ENCODE results near the gene GRPEL2. TPM values are rescaled to one million over a fixed set of nuclear protein-coding genes. Genes with fewer than 3 reads are reported as not detected.

The GRPEL2 gene, protein sequence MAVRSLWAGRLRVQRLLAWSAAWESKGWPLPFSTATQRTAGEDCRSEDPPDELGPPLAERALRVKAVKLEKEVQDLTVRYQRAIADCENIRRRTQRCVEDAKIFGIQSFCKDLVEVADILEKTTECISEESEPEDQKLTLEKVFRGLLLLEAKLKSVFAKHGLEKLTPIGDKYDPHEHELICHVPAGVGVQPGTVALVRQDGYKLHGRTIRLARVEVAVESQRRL
- 11.5 TPM for polyA plus RNA-seq (2012; ENCODE audit: missing spikeins)

DNA sequence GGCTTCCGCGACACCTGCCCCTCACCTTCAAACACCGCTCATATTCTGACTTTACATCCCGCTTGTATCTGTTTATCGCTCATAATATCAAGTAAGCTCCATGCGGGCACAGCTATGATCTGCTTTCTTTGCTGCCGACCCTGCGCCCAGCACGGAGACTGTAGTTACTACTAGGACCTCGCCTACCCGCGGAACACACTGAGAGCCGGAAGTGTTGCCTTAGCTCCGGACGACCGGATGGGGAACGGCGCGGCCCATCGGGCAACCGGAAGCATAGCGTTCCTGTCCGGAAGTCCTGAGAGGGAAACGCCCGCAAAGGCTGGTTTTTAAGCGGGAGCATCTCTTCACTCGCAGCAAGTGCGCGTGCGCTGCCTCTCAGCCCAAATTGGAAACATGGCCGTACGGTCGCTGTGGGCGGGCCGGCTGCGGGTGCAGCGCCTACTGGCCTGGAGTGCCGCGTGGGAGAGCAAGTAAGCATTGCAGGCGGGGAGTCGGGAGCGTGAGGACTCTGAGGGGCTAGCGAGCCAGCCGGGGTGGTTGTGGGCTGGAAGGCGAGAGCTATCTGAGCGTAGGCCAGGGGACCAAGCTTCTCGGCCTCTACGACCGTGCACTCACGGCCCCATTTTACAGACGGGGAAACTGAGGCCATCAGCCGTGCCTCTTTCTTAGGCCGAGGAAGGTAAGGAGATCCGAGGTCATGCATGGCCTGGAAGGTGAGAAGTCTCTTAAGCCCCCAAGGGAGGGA, at the start of gene GRPEL2:
TSS of gene GRPEL2 (plus strand) at position 353 of the 745 bp plus-strand sequence. CDS start at position 394, 41 bp downstream.
- TF ChIP-seq TAF1 (IDR thresholded peaks at IDR 0.05; ENCODE audit: borderline replicate concordance, low read depth, low read length) (peak; percentile 84), POLR2A (IDR thresholded peaks at IDR 0.05; ENCODE audit: low read depth, low read length) (peak; percentile 88), POLR2AphosphoS5 (IDR thresholded peaks at IDR 0.05; ENCODE audit: low read depth, low read length) (peak; percentile 89)
- DNase-seq (ENCODE audit: insufficient read length) = peak; percentile 87
- FAIRE-seq = peak; percentile 100

DNA sequence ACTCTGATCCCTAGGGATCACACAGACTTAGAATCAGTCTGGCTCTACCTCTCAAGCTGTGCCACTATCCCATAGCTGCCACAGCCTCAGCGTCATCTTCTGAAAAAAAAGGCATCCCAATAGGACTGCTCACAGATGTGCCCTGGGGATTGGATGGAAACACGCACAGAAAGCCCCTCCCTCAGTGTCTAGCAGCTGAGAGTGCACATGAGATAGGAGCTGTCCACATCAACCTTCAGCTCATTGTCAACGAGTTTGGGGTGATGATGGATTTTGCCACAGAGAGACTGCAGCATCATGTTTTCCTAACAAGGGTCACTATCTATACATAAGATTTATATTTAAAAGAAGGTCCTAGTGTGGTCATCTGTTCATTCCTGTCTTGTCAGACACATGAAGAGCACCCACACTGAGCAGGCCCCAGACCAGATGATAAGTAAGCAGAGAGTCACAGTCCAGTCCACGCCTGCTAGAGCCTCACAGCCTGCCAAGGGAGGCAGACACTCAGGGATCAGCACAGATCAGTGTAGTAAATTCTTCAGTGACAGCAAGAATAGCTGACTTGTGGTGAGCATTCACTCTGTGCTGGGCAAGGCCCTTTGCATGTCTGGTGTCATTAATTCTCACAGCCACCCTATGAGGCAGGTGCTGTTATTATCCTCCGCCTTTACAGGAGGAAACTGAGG, 47.8 kb upstream of the GRPEL2 start:
- no peak for TF ChIP-seq TAF1 (IDR thresholded peaks at IDR 0.05; ENCODE audit: borderline replicate concordance, low read depth, low read length)
- no peak for TF ChIP-seq POLR2A (IDR thresholded peaks at IDR 0.05; ENCODE audit: low read depth, low read length)
- no peak for TF ChIP-seq POLR2AphosphoS5 (IDR thresholded peaks at IDR 0.05; ENCODE audit: low read depth, low read length)
- DNase-seq (ENCODE audit: insufficient read length) (no peak), FAIRE-seq (no peak)

DNA sequence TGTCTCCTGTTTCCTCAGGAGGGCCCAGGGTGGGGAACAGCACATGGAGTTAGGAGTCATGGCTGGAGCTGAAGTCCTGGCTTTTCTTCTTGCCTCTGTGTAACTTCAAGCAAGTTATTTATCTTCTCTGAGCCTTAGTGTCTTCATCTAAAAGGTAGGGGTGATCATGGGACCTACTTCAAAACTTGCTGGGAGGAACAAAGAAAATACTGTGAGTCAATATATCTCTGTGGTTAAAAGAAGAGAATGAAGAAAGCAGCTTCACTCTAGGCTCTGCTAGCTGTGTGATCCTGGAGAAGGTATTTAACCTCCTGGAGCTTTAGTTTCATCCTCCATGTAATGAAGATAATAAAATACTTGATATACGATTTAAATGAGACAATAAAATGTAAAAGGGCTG, 47.1 kb upstream of the GRPEL2 start:
- DNase-seq (ENCODE audit: insufficient read length) (no peak), FAIRE-seq (no peak)
- TF ChIP-seq TAF1 (IDR thresholded peaks at IDR 0.05; ENCODE audit: borderline replicate concordance, low read depth, low read length) (no peak), POLR2A (IDR thresholded peaks at IDR 0.05; ENCODE audit: low read depth, low read length) (no peak), POLR2AphosphoS5 (IDR thresholded peaks at IDR 0.05; ENCODE audit: low read depth, low read length) (no peak)

DNA sequence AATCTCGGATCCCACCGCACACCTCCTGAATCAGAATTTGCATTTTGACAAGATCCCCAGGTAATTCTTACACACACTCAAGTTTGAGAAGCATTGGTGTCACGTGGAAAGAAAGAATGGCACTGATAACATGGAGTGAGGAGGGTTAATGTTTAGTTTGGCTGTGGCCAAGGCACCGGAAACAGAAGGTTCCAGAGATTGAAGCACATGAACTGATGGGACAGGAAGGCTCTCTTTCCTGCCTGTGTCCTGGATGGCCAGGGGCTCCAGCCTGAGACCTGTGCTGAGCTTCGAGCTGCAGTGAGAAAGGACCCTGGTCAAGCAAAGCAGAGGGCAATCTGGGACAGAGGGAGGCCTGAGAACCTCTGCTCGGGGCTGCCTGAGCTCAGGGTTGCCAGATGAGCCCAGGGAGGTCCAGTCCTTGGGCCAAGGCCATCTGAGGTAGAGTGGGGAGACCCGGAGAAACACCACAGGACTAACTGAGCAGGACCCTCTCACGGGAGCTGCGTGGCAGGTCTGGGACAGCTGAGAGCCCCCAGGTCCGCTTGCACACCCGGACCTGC, 46.4 kb upstream of the GRPEL2 start:
- DNase-seq (ENCODE audit: insufficient read length) (no peak), FAIRE-seq (no peak)
- no peak for TF ChIP-seq POLR2A (IDR thresholded peaks at IDR 0.05; ENCODE audit: low read depth, low read length)
- no peak for TF ChIP-seq TAF1 (IDR thresholded peaks at IDR 0.05; ENCODE audit: borderline replicate concordance, low read depth, low read length)

DNA sequence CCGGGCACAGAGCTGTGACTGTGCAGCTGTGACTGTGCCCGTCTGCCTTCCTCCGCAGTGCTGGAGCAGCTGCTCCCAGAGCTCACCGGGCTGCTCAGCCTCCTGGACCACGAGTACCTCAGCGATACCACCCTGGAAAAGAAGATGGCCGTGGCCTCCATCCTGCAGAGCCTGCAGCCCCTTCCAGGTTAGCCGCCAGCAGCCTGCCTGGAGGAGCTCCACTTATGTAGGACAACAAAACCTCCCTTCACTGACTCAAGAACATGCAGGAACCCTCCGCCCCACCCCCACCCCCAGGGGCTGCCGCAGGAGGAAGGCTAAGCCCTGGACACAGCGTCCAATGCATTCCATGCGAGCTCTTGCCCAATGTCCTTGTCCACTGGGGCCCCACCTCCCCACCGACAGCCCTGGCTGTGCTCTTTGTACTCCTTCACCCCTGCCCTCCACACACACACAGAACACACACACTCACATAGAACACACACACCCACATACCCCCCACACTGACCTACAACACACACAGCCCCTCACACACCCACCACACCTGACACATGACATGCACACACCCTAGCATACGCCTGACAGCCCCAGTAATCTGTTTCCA, 45.7 kb upstream of the GRPEL2 start:
- no peak for TF ChIP-seq TAF1 (IDR thresholded peaks at IDR 0.05; ENCODE audit: borderline replicate concordance, low read depth, low read length)
- no peak for TF ChIP-seq POLR2A (IDR thresholded peaks at IDR 0.05; ENCODE audit: low read depth, low read length)
- no peak for TF ChIP-seq POLR2AphosphoS5 (IDR thresholded peaks at IDR 0.05; ENCODE audit: low read depth, low read length)
- DNase-seq (ENCODE audit: insufficient read length) (no peak), FAIRE-seq (no peak)

DNA sequence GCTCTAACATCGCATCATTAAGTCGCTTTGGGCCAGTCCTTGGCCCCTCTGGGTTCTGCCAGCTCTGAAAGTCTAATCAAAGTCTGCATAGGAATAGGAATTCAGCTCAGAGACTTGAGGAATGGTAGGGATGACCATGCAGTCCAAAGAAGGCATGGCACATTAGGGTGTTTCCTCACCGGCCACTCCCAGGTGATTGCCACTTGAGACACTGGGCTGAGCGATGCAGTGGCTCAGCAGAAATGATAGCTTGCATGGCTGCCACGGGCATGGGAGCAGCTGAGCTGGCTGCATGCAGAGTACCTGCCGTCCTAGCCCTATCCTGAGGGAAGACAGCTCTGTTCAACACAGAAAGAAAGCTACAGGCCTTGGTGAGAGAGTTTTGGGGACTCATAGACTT, 44.9 kb upstream of the GRPEL2 start:
- TF ChIP-seq POLR2A (IDR thresholded peaks at IDR 0.05; ENCODE audit: low read depth, low read length) (no peak), TAF1 (IDR thresholded peaks at IDR 0.05; ENCODE audit: borderline replicate concordance, low read depth, low read length) (no peak), POLR2AphosphoS5 (IDR thresholded peaks at IDR 0.05; ENCODE audit: low read depth, low read length) (no peak)
- no peak for DNase-seq (ENCODE audit: insufficient read length)
- no peak for FAIRE-seq

DNA sequence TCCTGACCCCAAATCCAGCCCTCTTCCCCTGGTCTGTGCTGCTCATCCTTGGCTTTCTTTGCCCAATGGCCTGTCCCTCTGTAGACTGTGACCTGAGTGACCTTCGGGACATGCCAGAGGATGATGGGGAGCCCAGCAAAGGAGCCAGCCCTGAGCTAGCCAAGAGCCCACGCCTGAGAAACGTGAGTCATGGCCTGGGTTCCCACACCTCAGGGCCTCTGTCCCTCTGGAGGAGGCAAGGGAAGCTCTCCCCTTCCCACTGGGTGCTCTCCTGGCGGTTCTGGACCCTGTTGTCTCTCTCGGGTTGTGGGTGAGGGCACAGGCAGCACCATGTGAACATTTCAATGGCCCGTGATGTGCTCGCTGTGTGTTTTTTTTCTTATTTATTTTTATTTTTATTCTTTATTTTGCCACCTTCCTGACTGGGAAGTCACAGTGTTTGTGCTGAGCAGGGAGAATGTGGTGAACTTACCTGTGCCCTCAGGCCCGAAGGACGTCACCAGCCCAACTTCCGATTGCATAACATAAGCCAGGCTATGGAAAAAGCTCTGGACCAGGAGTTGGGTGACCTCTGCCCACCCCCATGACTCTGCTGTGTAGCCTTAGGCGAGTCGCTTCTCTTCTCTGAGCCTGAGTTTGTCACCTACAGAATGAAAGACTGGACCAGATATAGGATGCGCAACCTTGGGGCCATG, 44.1 kb upstream of the GRPEL2 start:
- no peak for DNase-seq (ENCODE audit: insufficient read length)
- no peak for FAIRE-seq
- no peak for TF ChIP-seq POLR2A (IDR thresholded peaks at IDR 0.05; ENCODE audit: low read depth, low read length)

DNA sequence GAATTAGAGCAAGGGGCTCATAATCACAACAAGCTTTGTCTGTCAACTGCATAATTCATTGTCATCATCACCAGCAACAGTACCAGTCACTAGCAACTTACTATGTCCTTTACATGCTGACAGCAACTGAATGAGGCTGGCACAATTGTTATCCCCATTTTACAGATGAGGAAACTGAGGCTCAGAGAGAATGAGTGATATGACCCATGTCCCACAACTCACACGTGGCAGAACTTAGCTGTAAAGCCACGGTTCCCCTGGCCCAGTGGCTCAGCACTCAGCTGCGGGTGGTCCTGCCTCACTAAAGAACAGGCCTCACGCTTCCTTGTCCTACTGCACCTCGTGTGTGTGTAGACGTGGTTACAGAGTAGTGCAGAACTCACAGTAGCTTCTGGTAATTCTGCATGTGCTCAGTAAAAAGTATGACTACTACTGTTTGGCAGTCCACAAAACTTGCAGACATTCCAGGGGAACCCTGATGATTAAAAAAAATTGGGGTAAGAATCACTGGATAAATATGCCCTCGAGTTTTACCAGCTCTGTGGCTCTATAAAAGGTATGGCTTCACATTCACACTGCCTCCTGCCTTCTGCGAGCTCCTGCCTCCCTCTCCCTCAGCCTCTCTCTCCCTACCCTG, 43.4 kb upstream of the GRPEL2 start:
- FAIRE-seq = no peak
- no peak for TF ChIP-seq POLR2AphosphoS5 (IDR thresholded peaks at IDR 0.05; ENCODE audit: low read depth, low read length)
- no peak for TF ChIP-seq TAF1 (IDR thresholded peaks at IDR 0.05; ENCODE audit: borderline replicate concordance, low read depth, low read length)
- TF ChIP-seq POLR2A (IDR thresholded peaks at IDR 0.05; ENCODE audit: low read depth, low read length) = no peak
- DNase-seq (ENCODE audit: insufficient read length) = no peak

DNA sequence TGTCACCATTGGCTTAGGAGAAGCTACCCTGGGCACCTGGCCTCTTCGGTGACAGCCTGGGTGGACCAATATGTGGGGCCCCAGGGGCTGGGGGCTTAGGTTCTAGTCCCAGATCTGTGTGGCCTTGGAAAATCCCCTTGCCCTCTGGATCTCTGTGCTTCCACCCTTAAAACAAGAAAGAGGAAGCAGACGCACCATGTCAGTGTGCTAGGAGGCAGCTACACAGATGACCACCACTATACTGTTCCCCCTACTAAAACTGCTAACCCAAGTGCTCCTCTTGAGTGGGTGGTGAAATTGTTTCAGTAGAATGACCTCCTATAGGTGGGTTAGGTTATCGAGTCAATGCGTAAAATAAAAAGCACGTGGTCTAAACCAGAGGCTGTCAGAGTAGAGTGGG, 42.7 kb upstream of the GRPEL2 start:
- TF ChIP-seq TAF1 (IDR thresholded peaks at IDR 0.05; ENCODE audit: borderline replicate concordance, low read depth, low read length) = no peak
- no peak for DNase-seq (ENCODE audit: insufficient read length)
- no peak for FAIRE-seq

DNA sequence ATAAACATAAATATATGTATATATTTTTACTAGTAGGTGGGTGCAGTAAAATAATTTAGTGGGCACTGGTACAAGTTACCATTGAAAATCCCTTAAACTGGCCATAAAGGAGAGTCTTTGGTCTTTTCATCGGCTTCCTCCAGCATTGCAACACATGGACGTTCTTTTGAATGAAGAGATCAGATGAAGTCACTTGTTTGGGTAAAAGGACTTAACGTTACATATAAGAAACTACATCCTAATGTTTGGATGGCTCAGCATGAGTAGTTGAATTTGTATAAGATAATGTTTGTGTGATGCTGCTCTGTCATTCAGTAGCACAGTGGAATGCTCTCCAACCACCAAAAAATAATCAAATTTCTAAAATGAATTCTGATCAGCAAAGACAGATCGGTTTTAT, 42.1 kb upstream of the GRPEL2 start:
- no peak for TF ChIP-seq POLR2A (IDR thresholded peaks at IDR 0.05; ENCODE audit: low read depth, low read length)
- no peak for TF ChIP-seq TAF1 (IDR thresholded peaks at IDR 0.05; ENCODE audit: borderline replicate concordance, low read depth, low read length)
- no peak for TF ChIP-seq POLR2AphosphoS5 (IDR thresholded peaks at IDR 0.05; ENCODE audit: low read depth, low read length)
- FAIRE-seq (no peak), DNase-seq (ENCODE audit: insufficient read length) (no peak)

All from GM12892 (cell line).